BLaER1 treated with 17β-estradiol and CSF1 and Interleukin-3, amounts not matched to agents 10 nM and 100 nM (cell line): ENCODE results near the gene ADGRA1.

Source experiments
- H3K27ac ChIP-seq, 11 experiments: shearing (Covaris generic); formaldehyde crosslinking; 2 replicates each; pipeline ENCODE4 v1.8.1; 2022
- H3K27me3 ChIP-seq, 11 experiments: shearing (Covaris generic); formaldehyde crosslinking; 2 replicates each; pipeline ENCODE4 v1.8.1; 2022
- H3K36me3 ChIP-seq, 11 experiments: shearing (Covaris generic); formaldehyde crosslinking; 2 replicates each; pipeline ENCODE4 v1.8.1; 2022
- H3K4me1 ChIP-seq, 10 experiments: shearing (Covaris generic); formaldehyde crosslinking; 2 replicates each; pipeline ENCODE4 v1.8.1; 2022
- H3K4me2 ChIP-seq, 11 experiments: shearing (Covaris generic); formaldehyde crosslinking; 2 replicates each; pipeline ENCODE4 v1.8.1; 2022
- H3K4me3 ChIP-seq, 10 experiments: shearing (Covaris generic); formaldehyde crosslinking; 2 replicates each; pipeline ENCODE4 v1.8.1; 2022
- H3K9ac ChIP-seq, 11 experiments: shearing (Covaris generic); formaldehyde crosslinking; 2 replicates each; pipeline ENCODE4 v1.8.1; 2022
- H3K9me3 ChIP-seq, 11 experiments: shearing (Covaris generic); formaldehyde crosslinking; replicated peaks in 1 of 11; 2 replicates each; pipeline ENCODE4 v1.8.1; 2022
- H4K20me1 ChIP-seq, 11 experiments: shearing (Covaris generic); formaldehyde crosslinking; 2 replicates each; pipeline ENCODE4 v1.8.1; 2022
- Cebpa-rat ChIP-seq, 11 experiments: shearing (Covaris generic); IDR thresholded peaks; 2 replicates each; pipeline ENCODE4 v1.8.1; 2022

Gene ADGRA1

GRCh38 chr10:133043541-133044225, 44.0 kb upstream of the ADGRA1 start:
- no peaks in the 10 kb centered on the region for H3K9me3 ChIP-seq
- TF ChIP-seq Cebpa-rat (IDR thresholded peaks at IDR 0.05): no peak
- peaks cover 0 to 57% (median 0%) of the 10 kb centered on the region in 11 experiments; a peak in 12 of 22 replicates for H4K20me1 ChIP-seq
- H3K9ac ChIP-seq: no peak overlapping the region
- no peak overlapping the region for H3K4me3 ChIP-seq
- H3K36me3 ChIP-seq: no peaks in the 10 kb centered on the region
- no peak overlapping the region for H3K27ac ChIP-seq
- no peak overlapping the region for H3K4me2 ChIP-seq
- H3K4me1 ChIP-seq: peaks cover 0 to 36% (median 22%) of the 10 kb centered on the region in 10 experiments; a peak in 14 of 20 replicates
- peaks cover 20 to 60% (median 48%) of the 10 kb centered on the region in 11 experiments for H3K27me3 ChIP-seq

- Histone ChIP-seq H3K27ac (no peak overlapping the region), H3K4me3 (no peak overlapping the region), H3K4me2 (no peak overlapping the region; a peak in 1 of 22 replicates), H3K4me1 (peaks cover 0 to 41% (median 27%) of the 10 kb centered on the region in 10 experiments; a peak in 15 of 20 replicates), H3K9ac (no peak overlapping the region), H3K9me3 (no peaks in the 10 kb centered on the region), H3K36me3 (no peaks in the 10 kb centered on the region), H3K27me3 (peaks cover 26 to 68% (median 55%) of the 10 kb centered on the region in 11 experiments), H4K20me1 (peaks cover 0 to 51% (median 0%) of the 10 kb centered on the region in 11 experiments; a peak in 12 of 22 replicates)
- TF ChIP-seq Cebpa-rat (IDR thresholded peaks at IDR 0.05): no peak
Observed at GRCh38 chr10:133044401-133044811, 43.3 kb upstream of the ADGRA1 start.

- H3K27me3 ChIP-seq: peaks cover 33 to 78% (median 66%) of the 10 kb centered on the region in 11 experiments
- peaks cover 0 to 43% (median 0%) of the 10 kb centered on the region in 11 experiments; a peak in 12 of 22 replicates for H4K20me1 ChIP-seq
- H3K27ac ChIP-seq: no peak overlapping the region
Observed at GRCh38 chr10:133045556-133046389, 42.0 kb upstream of the ADGRA1 start.

GRCh38 chr10:133046390-133046765, 41.3 kb upstream of the ADGRA1 start:
- Histone ChIP-seq H3K36me3 (no peaks in the 10 kb centered on the region), H3K4me2 (peak overlapping the region in 7 of 11 experiments; percentile 33 to 75 (median 64); a peak in 10 of 22 replicates), H3K9me3 (no peaks in the 10 kb centered on the region), H3K4me3 (no peak overlapping the region), H3K4me1 (peaks cover 0 to 55% (median 36%) of the 10 kb centered on the region in 10 experiments; a peak in 15 of 20 replicates), H4K20me1 (peaks cover 0 to 43% (median 0%) of the 10 kb centered on the region in 11 experiments; a peak in 12 of 22 replicates), H3K9ac (no peak overlapping the region), H3K27me3 (peaks cover 33 to 78% (median 66%) of the 10 kb centered on the region in 11 experiments), H3K27ac (no peak overlapping the region)
- TF ChIP-seq Cebpa-rat (IDR thresholded peaks at IDR 0.05): no peak

More at GRCh38 chr10:133045556-133046389, 42.0 kb upstream of the ADGRA1 start:
- H3K9ac ChIP-seq: no peak overlapping the region; a peak in 1 of 22 replicates
- TF ChIP-seq Cebpa-rat (IDR thresholded peaks at IDR 0.05): no peak
- no peak overlapping the region for H3K4me3 ChIP-seq
- no peaks in the 10 kb centered on the region for H3K36me3 ChIP-seq
- H3K4me1 ChIP-seq: peaks cover 0 to 54% (median 36%) of the 10 kb centered on the region in 10 experiments; a peak in 15 of 20 replicates
- H3K9me3 ChIP-seq: no peaks in the 10 kb centered on the region
- peak overlapping the region in 8 of 11 experiments; percentile 33 to 75 (median 62); a peak in 14 of 22 replicates for H3K4me2 ChIP-seq

- H3K27me3 ChIP-seq: peaks cover 33 to 72% (median 60%) of the 10 kb centered on the region in 11 experiments
- H4K20me1 ChIP-seq: peaks cover 0 to 51% (median 0%) of the 10 kb centered on the region in 11 experiments; a peak in 12 of 22 replicates
- no peak for TF ChIP-seq Cebpa-rat (IDR thresholded peaks at IDR 0.05)
- peak overlapping the region in 4 of 11 experiments; percentile 36 to 60 (median 46); a peak in 5 of 22 replicates for H3K4me2 ChIP-seq
- no peaks in the 10 kb centered on the region for H3K9me3 ChIP-seq
- H3K36me3 ChIP-seq: no peaks in the 10 kb centered on the region
- no peak overlapping the region for H3K9ac ChIP-seq
- no peak overlapping the region for H3K4me3 ChIP-seq
- peaks cover 0 to 56% (median 36%) of the 10 kb centered on the region in 10 experiments; a peak in 15 of 20 replicates for H3K4me1 ChIP-seq
- no peak overlapping the region for H3K27ac ChIP-seq
Observed at GRCh38 chr10:133047526-133048123, 40.1 kb upstream of the ADGRA1 start.

- peaks cover 0 to 57% (median 36%) of the 10 kb centered on the region in 10 experiments; a peak in 15 of 20 replicates for H3K4me1 ChIP-seq
- TF ChIP-seq Cebpa-rat (IDR thresholded peaks at IDR 0.05): no peak
- peaks cover 0 to 5% (median 0%) of the 10 kb centered on the region in 11 experiments; a peak in 2 of 22 replicates for H3K9me3 ChIP-seq
- H3K4me3 ChIP-seq: no peak overlapping the region
- no peak overlapping the region for H3K27ac ChIP-seq
- H3K4me2 ChIP-seq: peak overlapping the region in 7 of 11 experiments; percentile 11 to 60 (median 36); a peak in 10 of 22 replicates
- H3K36me3 ChIP-seq: no peaks in the 10 kb centered on the region
- H4K20me1 ChIP-seq: peaks cover 0 to 48% (median 0%) of the 10 kb centered on the region in 11 experiments; a peak in 12 of 22 replicates
- no peak overlapping the region for H3K9ac ChIP-seq
- H3K27me3 ChIP-seq: peaks cover 33 to 66% (median 56%) of the 10 kb centered on the region in 11 experiments
Observed at GRCh38 chr10:133048266-133048665, 39.5 kb upstream of the ADGRA1 start.

GRCh38 chr10:133048926-133049325, 38.8 kb upstream of the ADGRA1 start:
- TF ChIP-seq Cebpa-rat (IDR thresholded peaks at IDR 0.05): no peak
- Histone ChIP-seq H3K27ac (no peak overlapping the region), H3K4me1 (peaks cover 0 to 57% (median 36%) of the 10 kb centered on the region in 10 experiments; a peak in 15 of 20 replicates), H3K4me3 (no peak overlapping the region), H3K27me3 (peaks cover 33 to 64% (median 56%) of the 10 kb centered on the region in 11 experiments), H3K4me2 (peak overlapping the region in 6 of 11 experiments; percentile 60 to 76 (median 64); a peak in 11 of 22 replicates), H4K20me1 (peaks cover 0 to 48% (median 0%) of the 10 kb centered on the region in 11 experiments; a peak in 12 of 22 replicates), H3K9ac (no peak overlapping the region), H3K9me3 (peaks cover 0 to 12% (median 0%) of the 10 kb centered on the region in 11 experiments; a peak in 3 of 22 replicates), H3K36me3 (no peaks in the 10 kb centered on the region)

GRCh38 chr10:133049639-133050038, 38.1 kb upstream of the ADGRA1 start:
- Histone ChIP-seq H4K20me1 (peaks cover 0 to 52% (median 0%) of the 10 kb centered on the region in 11 experiments; a peak in 12 of 22 replicates), H3K4me1 (peaks cover 0 to 55% (median 36%) of the 10 kb centered on the region in 10 experiments; a peak in 15 of 20 replicates), H3K9ac (no peak overlapping the region), H3K36me3 (no peaks in the 10 kb centered on the region), H3K4me3 (no peak overlapping the region), H3K27me3 (peaks cover 33 to 60% (median 56%) of the 10 kb centered on the region in 11 experiments), H3K9me3 (peaks cover 0 to 19% (median 0%) of the 10 kb centered on the region in 11 experiments; a peak in 4 of 22 replicates), H3K4me2 (peak overlapping the region in 8 of 11 experiments; percentile 46 to 76 (median 63); a peak in 16 of 22 replicates), H3K27ac (no peak overlapping the region)
- no peak for TF ChIP-seq Cebpa-rat (IDR thresholded peaks at IDR 0.05)
